EL (cell line): Measurements from ENCODE around the gene PWWP2A.
"Not testable (repeated sequence)": the region's sequence is repeated elsewhere in the genome, so short reads cannot be mapped to it uniquely, and the experiment has no call there.

ENCODE experiments used
- DNase-seq: peaks from one replicate; pipeline ENCODE4 v3.0.0-alpha.2; 2016

The PWWP2A gene, protein sequence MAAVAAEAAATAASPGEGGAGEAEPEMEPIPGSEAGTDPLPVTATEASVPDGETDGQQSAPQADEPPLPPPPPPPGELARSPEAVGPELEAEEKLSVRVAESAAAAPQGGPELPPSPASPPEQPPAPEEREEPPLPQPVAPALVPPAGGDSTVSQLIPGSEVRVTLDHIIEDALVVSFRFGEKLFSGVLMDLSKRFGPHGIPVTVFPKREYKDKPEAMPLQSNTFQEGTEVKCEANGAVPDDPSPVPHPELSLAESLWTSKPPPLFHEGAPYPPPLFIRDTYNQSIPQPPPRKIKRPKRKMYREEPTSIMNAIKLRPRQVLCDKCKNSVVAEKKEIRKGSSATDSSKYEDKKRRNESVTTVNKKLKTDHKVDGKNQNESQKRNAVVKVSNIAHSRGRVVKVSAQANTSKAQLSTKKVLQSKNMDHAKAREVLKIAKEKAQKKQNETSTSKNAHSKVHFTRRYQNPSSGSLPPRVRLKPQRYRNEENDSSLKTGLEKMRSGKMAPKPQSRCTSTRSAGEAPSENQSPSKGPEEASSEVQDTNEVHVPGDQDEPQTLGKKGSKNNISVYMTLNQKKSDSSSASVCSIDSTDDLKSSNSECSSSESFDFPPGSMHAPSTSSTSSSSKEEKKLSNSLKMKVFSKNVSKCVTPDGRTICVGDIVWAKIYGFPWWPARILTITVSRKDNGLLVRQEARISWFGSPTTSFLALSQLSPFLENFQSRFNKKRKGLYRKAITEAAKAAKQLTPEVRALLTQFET

DNA sequence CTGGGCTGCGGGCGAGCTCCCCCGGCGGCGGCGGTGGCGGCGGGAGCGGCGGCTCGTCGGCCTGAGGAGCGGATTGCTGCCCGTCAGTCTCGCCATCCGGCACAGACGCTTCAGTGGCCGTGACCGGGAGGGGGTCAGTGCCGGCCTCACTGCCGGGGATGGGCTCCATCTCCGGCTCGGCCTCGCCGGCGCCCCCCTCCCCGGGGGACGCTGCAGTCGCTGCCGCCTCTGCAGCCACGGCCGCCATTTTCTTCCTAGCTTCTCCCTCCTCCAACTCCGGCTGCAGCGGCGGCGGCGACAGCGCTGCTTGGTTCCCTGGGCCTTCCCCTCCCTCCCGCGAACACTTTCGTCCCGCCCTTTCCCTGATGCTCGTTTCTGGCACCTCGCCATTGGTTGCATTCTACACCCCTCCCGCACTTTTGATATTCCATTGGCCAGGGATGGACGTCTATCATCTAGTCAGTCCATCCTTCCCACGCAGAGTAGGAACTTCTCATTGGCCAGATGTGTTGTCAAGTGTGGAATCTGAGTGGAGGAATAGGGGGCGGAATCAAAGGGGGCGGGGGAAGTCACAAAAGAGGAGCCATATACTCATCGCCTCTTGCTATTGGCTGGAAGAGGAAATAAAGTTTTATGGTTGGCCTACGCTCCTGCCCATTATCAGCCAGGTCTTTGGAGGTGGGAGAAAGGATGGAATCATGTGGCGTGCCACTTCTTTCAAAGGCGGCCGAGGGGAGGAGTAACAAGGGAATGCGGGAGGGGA lies at the start of gene PWWP2A:
Gene PWWP2A, minus strand, starts transcription at position 309 of the 763 bp plus-strand sequence. Its CDS starts 62 bp downstream, at position 247.
- peak; percentile 100 for DNase-seq

GRCh38 chr5:160167624-160168165 lies 48.4 kb upstream of the PWWP2A start:
- no peak for DNase-seq

GRCh38 chr5:160166973-160167623 lies 47.8 kb upstream of the PWWP2A start:
- DNase-seq: no peak

DNA sequence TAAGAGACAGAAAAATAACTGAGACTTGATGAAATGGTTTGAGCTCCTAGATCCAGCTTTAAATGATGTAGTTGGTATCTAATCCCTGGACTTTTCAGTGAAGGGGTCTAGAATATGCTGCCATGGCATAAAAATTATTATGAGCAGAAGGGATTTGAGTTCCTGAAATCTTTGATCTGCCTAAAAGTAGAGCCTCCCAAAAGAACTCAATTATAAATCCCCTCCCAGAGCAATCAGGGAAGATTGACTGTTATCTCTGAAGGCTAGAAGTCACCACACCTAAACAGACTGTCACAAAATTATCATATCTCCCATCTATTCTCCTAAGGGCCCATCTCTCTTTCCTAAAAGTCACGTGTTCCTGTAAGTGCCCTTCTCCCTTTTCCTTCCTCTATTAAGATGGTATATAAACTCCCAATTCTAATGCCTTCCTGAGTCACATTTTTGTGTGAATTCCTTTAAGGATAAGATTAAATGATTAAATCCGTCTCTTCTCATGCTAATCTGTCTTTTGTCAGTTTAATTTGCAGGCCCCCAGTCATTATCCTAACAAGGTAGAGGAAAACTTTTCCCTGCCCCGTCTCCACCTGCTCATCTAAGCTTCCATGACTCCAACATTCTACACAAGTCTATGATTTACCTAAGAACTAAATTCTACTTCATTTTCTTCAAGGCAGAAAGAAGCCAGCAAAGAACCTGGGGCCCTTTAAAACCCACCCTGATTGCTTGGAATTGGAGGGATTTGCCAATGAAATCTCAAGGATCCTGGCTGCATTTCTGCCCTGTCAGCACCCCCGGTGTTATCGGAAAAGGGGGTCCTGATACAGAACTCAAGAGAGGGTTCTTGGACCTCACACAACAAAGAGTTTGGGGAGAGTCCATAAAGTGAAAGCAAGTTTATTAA lies 47.1 kb upstream of the PWWP2A start:
- DNase-seq: no peak

DNA sequence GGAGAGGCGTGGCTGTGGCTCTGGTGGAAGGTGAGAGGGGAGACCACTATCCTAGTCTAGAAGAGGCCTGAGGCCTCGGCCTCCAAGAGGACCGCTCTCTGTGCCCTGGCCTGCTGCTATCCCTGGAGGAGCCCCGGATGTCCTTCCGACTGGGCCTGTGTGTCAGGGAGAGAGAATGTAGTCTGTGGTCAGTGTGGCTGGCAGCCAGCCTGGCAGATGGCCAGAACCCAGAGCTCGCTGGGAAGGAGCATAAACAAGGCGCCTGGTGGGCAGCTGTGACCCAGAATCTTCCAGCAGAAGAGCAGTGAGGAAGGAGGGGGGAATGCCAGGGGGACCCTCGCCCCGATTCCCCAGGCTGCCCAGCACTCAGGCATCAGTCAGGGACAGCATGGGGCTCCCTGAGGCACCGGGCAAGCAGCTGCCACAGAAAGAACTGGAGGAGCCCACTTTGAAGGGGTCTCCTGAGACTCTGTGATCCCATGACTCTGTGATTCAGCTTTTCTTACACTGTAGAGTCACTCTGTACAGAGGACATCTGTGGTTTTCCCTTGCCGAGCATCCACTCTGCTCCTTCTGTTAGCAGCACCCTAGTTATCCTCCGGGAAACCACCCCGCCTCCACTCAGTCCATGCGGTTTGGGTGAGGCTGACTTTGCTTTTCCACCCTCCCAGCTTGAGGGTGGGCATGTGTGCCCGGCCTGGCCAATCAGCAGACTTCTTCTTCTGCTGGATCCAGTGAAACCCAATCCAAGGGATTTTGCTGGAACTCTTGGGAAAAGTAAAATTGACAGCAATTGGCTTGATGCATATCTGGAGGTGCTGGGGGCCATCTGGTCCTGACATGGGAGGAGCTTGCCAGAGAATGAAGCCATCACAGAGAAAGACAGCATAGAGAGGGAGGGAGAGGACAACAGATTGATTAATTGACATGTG lies 46.2 kb upstream of the PWWP2A start:
- peak; percentile 99 for DNase-seq

GRCh38 chr5:160162910-160163309 lies 43.7 kb upstream of the PWWP2A start:
- no peak for DNase-seq

DNA sequence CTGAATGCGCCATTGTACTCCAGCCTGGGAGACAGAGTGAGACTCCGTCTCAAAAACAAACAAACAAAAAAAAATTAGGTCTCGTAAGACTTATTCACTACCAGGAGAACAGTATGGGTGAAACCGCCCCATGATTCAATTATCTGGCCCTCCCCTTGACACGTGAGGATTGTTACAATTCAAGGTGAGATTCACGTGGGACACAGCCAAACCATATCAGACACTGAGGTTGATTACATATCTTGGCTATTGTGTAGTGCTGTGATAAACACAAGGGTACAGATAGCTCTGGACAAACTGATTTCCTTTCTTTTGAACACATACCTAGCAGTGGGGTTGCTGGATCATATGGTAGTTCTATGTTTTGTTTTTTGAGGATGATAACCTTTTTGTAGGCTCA lies 42.4 kb upstream of the PWWP2A start:
- no peak for DNase-seq

DNA sequence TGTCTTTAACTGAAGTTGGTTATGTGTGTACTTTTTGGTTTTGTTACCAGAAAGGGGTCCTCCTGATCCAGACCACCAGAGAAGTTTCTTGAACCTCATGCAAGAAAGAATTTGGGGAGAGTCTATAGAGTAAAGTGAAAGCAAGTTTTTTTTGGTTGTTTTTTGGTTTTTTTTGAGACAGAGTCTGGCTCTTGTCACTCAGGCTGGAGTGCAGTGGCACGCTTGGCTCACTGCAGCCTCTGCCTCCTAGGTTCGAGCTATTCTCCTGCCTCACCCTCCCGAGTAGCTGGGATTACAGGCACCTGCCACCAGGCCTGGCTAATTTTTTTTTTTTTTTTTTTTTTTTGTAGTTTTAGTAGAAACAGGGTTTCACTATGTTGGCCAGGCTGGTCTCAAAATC lies 41.6 kb upstream of the PWWP2A start:
- not testable (repeated sequence) for DNase-seq

- no peak for DNase-seq
Measured at GRCh38 chr5:160159991-160160792, 40.9 kb upstream of the PWWP2A start.

GRCh38 chr5:160158087-160158486 lies 38.8 kb upstream of the PWWP2A start:
- DNase-seq: no peak

DNA sequence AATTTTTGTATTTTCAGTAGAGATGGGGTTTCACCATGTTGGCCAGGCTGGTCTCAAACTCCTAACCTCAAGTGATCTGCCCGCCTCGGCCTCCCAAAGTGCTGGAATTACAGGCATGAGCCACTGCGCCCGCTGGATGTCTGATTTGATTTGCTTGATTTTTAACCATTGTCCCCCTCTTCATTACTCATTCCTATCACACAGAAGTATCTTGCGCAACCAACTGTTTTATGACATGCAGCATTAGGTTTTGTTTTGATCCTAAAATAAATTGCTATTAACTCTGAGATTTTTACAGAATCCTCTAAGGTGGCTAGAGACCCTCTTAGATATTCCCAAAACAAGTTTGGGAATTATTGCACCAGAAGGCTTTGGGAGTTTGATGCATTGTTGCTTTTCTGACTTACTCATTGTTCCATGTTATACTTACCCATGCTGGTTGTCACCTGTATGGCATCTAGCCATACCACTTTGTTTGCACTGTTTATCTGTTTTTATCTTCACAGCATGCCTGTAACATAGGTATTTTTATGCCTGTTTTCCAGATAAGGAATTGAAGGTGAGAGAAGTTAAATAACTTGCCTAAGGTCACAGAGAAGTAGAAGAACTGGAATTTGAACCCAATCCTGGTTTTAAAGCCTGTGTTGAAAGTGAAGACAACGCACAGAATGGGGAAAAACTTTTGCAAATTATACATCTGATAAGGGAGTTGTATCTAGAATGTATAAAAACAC lies 35.9 kb upstream of the PWWP2A start:
- DNase-seq: peak; percentile 17

GRCh38 chr5:160152901-160153300 lies 33.7 kb upstream of the PWWP2A start:
- no peak for DNase-seq

GRCh38 chr5:160152287-160152686 lies 33.0 kb upstream of the PWWP2A start:
- no peak for DNase-seq

GRCh38 chr5:160151017-160151416 lies 31.8 kb upstream of the PWWP2A start:
- DNase-seq: no peak

DNA sequence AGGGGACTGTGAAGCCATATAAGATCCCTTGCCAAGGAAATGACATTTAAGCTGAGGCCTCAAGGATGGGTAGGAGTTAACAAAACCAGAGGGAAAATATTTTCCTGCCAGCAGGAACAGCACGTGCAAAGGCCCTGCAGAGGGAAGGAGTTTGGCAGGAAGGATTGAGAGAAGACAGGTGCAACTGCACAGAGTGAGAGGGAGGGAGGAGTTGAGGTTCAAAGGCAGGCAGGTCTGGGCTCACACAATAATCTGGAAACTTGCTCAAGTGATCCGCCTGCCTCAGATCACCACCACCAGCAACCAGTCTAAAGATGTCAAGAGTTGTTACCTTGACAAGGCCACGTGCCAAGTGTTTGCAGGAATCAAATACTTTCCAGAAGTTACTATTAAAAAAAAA lies 31.1 kb upstream of the PWWP2A start:
- DNase-seq: no peak

GRCh38 chr5:160144436-160144835 lies 25.2 kb upstream of the PWWP2A start:
- not testable (repeated sequence) for DNase-seq

DNA sequence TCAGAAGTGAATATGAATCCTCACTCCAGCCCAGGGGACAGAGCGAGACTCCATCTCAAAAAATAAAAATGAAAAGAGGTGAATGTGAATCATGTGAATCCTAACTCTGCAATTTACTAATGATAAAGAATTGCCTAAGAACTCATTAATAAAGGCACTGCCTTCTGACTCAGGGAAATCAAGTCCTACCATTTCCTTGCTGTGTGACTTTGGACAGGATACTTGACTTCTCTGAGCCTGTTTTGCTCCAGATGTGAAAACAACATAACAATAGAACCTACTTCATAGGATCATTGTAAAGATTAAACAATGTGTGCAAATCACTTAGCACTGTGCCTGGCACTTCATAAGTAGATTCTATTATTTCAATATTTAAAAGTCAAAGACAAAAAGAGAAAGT lies 15.1 kb upstream of the PWWP2A start:
- DNase-seq: no peak

DNA sequence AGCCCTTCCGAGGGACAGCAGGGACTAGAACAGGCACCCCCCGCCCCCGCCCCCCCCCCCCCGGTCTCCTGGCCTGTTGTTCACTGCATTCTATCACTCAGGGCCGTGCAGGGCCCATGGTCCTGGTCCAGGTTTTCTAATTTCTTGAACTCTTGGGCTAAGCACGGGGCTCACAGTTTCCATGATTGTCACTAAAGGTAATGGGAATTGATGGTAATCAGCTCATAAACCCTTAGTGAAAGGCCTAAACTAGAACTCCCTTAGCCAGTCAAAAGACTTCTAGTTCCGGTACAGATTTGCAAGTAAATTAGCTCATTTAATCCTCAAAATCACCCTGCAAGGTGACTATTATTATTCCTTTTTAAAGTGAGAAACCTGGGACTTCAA lies 14.7 kb upstream of the PWWP2A start:
- DNase-seq: no peak
